KMS-11 (cell line): ENCODE results near the gene IMPDH1.

Experiments
- H2AFZ ChIP-seq: fragments of 200-600 bp; sonication (generic); 2 replicates; pipeline ENCODE4 v1.6.1; 2016; ENCODE audit warnings: antibody characterized with exemption, mixed run types, low read depth
- H3K27ac ChIP-seq: fragments of 200-600 bp; sonication (generic); 2 replicates; pipeline ENCODE4 v1.6.1; 2016; ENCODE audit warnings: mild to moderate bottlenecking, mixed run types
- H3K27me3 ChIP-seq: fragments of 200-600 bp; sonication (generic); 2 replicates; pipeline ENCODE4 v1.6.1; 2017; ENCODE audit warnings: mild to moderate bottlenecking, low read depth, mixed run types, moderate library complexity; ENCODE audit not compliant: insufficient read depth
- H3K36me3 ChIP-seq: fragments of 200-600 bp; sonication (generic); 2 replicates; pipeline ENCODE4 v1.6.1; 2017; ENCODE audit warnings: mild to moderate bottlenecking, mixed run types; ENCODE audit not compliant: insufficient read depth
- H3K4me1 ChIP-seq: fragments of 200-600 bp; sonication (generic); 2 replicates; pipeline ENCODE4 v1.6.1; 2016; ENCODE audit warnings: mild to moderate bottlenecking, low read depth, mixed run types; ENCODE audit not compliant: poor library complexity, severe bottlenecking
- H3K4me2 ChIP-seq: fragments of 200-600 bp; sonication (generic); 2 replicates; pipeline ENCODE4 v1.7.0; 2016; ENCODE audit warnings: mild to moderate bottlenecking, mixed run types
- H3K4me3 ChIP-seq: fragments of 200-600 bp; sonication (generic); IDR thresholded peaks from 2 replicates; pipeline ENCODE4 v1.6.1; 2017; ENCODE audit warnings: low read depth, low read length, mixed read lengths; ENCODE audit not compliant: insufficient read depth
- H3K79me2 ChIP-seq: fragments of 200-600 bp; sonication (generic); 2 replicates; pipeline ENCODE4 v1.6.1; 2016; ENCODE audit warnings: low read depth, mixed run types; ENCODE audit not compliant: insufficient read depth
- H3K9ac ChIP-seq: fragments of 200-600 bp; sonication (generic); 2 replicates; pipeline ENCODE4 v1.6.1; 2016; ENCODE audit warnings: mild to moderate bottlenecking, mixed run types
- H4K20me1 ChIP-seq: fragments of 200-600 bp; sonication (generic); 2 replicates; pipeline ENCODE4 v1.6.1; 2016; ENCODE audit warnings: mild to moderate bottlenecking, mixed run types; ENCODE audit not compliant: insufficient read depth
- TF ChIP-seq, protein P1 (sequence below): fragments of 200-600 bp; sonication (generic); conservative IDR thresholded peaks from 2 replicates; pipeline ENCODE4 v1.6.1; 2017; ENCODE audit warnings: low read depth, mild to moderate bottlenecking, antibody characterized with exemption, low read length, moderate library complexity, mixed read lengths

The IMPDH1 gene

GRCh38 chr7:128453836-128454804 lies 44.3 kb upstream of the IMPDH1 start:
- Histone ChIP-seq H3K9ac (no peak overlapping the region), H3K4me1 (peaks cover 34% of the 10 kb centered on the region), H3K27ac (no peak overlapping the region), H2AFZ (no peak overlapping the region), H3K79me2 (peaks cover 17% of the 10 kb centered on the region; the same call in 1 of the 2 replicates), H3K4me3 (no peak overlapping the region), H3K36me3 (no peaks in the 10 kb centered on the region), H3K4me2 (no peak overlapping the region), H3K27me3 (no peaks in the 10 kb centered on the region; the same call in 1 of the 2 replicates), H4K20me1 (no peaks in the 10 kb centered on the region)
- TF ChIP-seq, protein P1, sequence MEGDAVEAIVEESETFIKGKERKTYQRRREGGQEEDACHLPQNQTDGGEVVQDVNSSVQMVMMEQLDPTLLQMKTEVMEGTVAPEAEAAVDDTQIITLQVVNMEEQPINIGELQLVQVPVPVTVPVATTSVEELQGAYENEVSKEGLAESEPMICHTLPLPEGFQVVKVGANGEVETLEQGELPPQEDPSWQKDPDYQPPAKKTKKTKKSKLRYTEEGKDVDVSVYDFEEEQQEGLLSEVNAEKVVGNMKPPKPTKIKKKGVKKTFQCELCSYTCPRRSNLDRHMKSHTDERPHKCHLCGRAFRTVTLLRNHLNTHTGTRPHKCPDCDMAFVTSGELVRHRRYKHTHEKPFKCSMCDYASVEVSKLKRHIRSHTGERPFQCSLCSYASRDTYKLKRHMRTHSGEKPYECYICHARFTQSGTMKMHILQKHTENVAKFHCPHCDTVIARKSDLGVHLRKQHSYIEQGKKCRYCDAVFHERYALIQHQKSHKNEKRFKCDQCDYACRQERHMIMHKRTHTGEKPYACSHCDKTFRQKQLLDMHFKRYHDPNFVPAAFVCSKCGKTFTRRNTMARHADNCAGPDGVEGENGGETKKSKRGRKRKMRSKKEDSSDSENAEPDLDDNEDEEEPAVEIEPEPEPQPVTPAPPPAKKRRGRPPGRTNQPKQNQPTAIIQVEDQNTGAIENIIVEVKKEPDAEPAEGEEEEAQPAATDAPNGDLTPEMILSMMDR, result no peak

- TF ChIP-seq, protein P1, result no peak
Measured at GRCh38 chr7:128452552-128452951, 42.8 kb upstream of the IMPDH1 start.

GRCh38 chr7:128450913-128451312 lies 41.1 kb upstream of the IMPDH1 start:
- Histone ChIP-seq H4K20me1 (no peaks in the 10 kb centered on the region), H3K9ac (no peak overlapping the region), H3K4me2 (no peak overlapping the region), H3K36me3 (no peaks in the 10 kb centered on the region), H3K4me3 (no peak overlapping the region), H3K79me2 (no peaks in the 10 kb centered on the region), H3K4me1 (peaks cover 5% of the 10 kb centered on the region), H3K27ac (no peak overlapping the region), H2AFZ (no peak overlapping the region), H3K27me3 (no peaks in the 10 kb centered on the region; the same call in 1 of the 2 replicates)
- TF ChIP-seq, protein P1, result no peak

More at GRCh38 chr7:128452552-128452951, 42.8 kb upstream of the IMPDH1 start:
- no peak overlapping the region for H3K9ac ChIP-seq
- no peak overlapping the region for H3K4me2 ChIP-seq
- H3K4me1 ChIP-seq, result peaks cover 18% of the 10 kb centered on the region
- H3K27ac ChIP-seq, result no peak overlapping the region
- no peaks in the 10 kb centered on the region for H3K36me3 ChIP-seq
- H4K20me1 ChIP-seq, result no peaks in the 10 kb centered on the region
- H3K79me2 ChIP-seq, result peaks cover 16% of the 10 kb centered on the region; the same call in 1 of the 2 replicates
- no peaks in the 10 kb centered on the region; the same call in 1 of the 2 replicates for H3K27me3 ChIP-seq
- no peak overlapping the region for H3K4me3 ChIP-seq
- H2AFZ ChIP-seq, result no peak overlapping the region

DNA sequence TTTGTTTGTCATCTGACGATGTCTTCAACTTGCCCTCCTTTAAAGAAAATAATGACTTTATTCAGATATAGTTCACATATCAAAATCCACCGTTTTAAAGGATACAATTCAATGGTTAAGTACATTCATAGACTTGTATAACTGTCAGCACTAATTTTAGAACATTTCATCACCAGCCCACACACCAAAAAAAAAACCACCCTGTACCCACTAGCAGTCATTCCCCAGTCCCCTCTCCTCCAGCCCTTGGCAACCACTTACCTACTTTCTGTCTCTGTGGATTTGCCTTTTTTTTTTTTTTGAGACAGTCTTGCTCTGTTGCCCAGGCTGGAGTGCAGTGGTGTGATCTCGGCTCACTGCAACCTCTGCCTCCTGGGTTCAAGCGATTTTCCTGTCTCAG lies 40.6 kb upstream of the IMPDH1 start:
- no peaks in the 10 kb centered on the region for H3K79me2 ChIP-seq
- H3K36me3 ChIP-seq, result no peaks in the 10 kb centered on the region
- no peak overlapping the region for H3K4me3 ChIP-seq
- TF ChIP-seq, protein P1, result no peak
- H3K4me1 ChIP-seq, result peaks cover 5% of the 10 kb centered on the region
- no peaks in the 10 kb centered on the region for H4K20me1 ChIP-seq
- H3K4me2 ChIP-seq, result no peak overlapping the region
- no peaks in the 10 kb centered on the region; the same call in 1 of the 2 replicates for H3K27me3 ChIP-seq
- no peak overlapping the region for H2AFZ ChIP-seq
- no peak overlapping the region for H3K27ac ChIP-seq
- H3K9ac ChIP-seq, result no peak overlapping the region
